ENCODE results near the gene ANGPT4.

GRCh38 chr20:944774-945410 is 28.8 kb upstream of the ANGPT4 start:
- TF ChIP-seq, protein P1, sequence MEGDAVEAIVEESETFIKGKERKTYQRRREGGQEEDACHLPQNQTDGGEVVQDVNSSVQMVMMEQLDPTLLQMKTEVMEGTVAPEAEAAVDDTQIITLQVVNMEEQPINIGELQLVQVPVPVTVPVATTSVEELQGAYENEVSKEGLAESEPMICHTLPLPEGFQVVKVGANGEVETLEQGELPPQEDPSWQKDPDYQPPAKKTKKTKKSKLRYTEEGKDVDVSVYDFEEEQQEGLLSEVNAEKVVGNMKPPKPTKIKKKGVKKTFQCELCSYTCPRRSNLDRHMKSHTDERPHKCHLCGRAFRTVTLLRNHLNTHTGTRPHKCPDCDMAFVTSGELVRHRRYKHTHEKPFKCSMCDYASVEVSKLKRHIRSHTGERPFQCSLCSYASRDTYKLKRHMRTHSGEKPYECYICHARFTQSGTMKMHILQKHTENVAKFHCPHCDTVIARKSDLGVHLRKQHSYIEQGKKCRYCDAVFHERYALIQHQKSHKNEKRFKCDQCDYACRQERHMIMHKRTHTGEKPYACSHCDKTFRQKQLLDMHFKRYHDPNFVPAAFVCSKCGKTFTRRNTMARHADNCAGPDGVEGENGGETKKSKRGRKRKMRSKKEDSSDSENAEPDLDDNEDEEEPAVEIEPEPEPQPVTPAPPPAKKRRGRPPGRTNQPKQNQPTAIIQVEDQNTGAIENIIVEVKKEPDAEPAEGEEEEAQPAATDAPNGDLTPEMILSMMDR (IDR thresholded peaks at IDR 0.05), result no peak
- TF ChIP-seq POLR2A (IDR thresholded peaks at IDR 0.05) (no peak), POLR2AphosphoS5 (IDR thresholded peaks at IDR 0.05) (no peak)

Measured in suprapubic skin (tissue), 4 donors.